GM23338 (cell line): ENCODE measurements around the gene POPDC3. TPM values are rescaled to one million over a fixed set of nuclear protein-coding genes. Genes with fewer than 3 reads are reported as not detected.

Experiments used
- ATAC-seq: fragments of 200-7000 bp; cut with Tn5 transposase; 3 replicates; pipeline ENCODE4 v1.9.1; 2020
- DNase-seq: peaks from one replicate; pipeline ENCODE4 v3.0.0-alpha.2; 2015; ENCODE audit warnings: low spot score
- H2AFZ ChIP-seq: fragments of 200-600 bp; sonication (generic); 2 replicates; pipeline ENCODE4 v1.8.0; 2016; ENCODE audit warnings: antibody characterized with exemption, mild to moderate bottlenecking, moderate library complexity
- H3F3A ChIP-seq: fragments of 200-600 bp; sonication (generic); replicated peaks from 2 replicates; pipeline ENCODE4 v1.8.0; 2017; ENCODE audit warnings: antibody characterized with exemption, mixed run types, low read depth
- H3K27ac ChIP-seq: fragments of 200-600 bp; sonication (generic); 2 replicates; pipeline ENCODE4 v1.6.1; 2016; ENCODE audit warnings: low read depth
- H3K27me3 ChIP-seq: fragments of 200-600 bp; sonication (generic); 2 replicates; pipeline ENCODE4 v1.8.0; 2016; ENCODE audit warnings: mild to moderate bottlenecking, mixed run types, moderate library complexity; ENCODE audit not compliant: insufficient read depth
- H3K36me3 ChIP-seq: fragments of 200-600 bp; sonication (generic); 2 replicates; pipeline ENCODE4 v1.8.0; 2016; ENCODE audit warnings: mild to moderate bottlenecking; ENCODE audit not compliant: insufficient read depth
- H3K4me1 ChIP-seq: fragments of 200-600 bp; sonication (generic); 2 replicates; pipeline ENCODE4 v1.8.0; 2016; ENCODE audit warnings: mild to moderate bottlenecking, moderate library complexity; ENCODE audit not compliant: insufficient read depth
- H3K4me2 ChIP-seq: fragments of 200-600 bp; sonication (generic); 2 replicates; pipeline ENCODE4 v1.7.1; 2017; ENCODE audit warnings: mixed run types
- H3K4me3 ChIP-seq: fragments of 200-600 bp; sonication (generic); 2 replicates; pipeline ENCODE4 v1.6.1; 2016; ENCODE audit warnings: mixed run types
- H3K79me2 ChIP-seq: fragments of 200-600 bp; sonication (generic); replicated peaks from 2 replicates; pipeline ENCODE4 v1.8.0; 2017; ENCODE audit warnings: mild to moderate bottlenecking; ENCODE audit not compliant: insufficient read depth
- H3K9me2 ChIP-seq: fragments of 200-600 bp; sonication (generic); 2 replicates; pipeline ENCODE4 v1.8.0; 2017; ENCODE audit not compliant: insufficient read depth
- H4K20me1 ChIP-seq: fragments of 200-600 bp; sonication (generic); replicated peaks from 2 replicates; pipeline ENCODE4 v1.8.0; 2017; ENCODE audit warnings: mild to moderate bottlenecking; ENCODE audit not compliant: insufficient read depth
- H3K27ac Mint-ChIP-seq: 2 replicates; pipeline ENCODE4 v1.8.0; 2020; ENCODE audit warnings: inconsistent platforms, mild to moderate bottlenecking, moderate library complexity, mixed read lengths
- H3K27me3 Mint-ChIP-seq: 3 replicates; pipeline ENCODE4 v1.8.0; 2022; ENCODE audit warnings: low read depth, mild to moderate bottlenecking, moderate library complexity, mixed read lengths, inconsistent platforms; ENCODE audit not compliant: insufficient read depth, poor library complexity
- H3K36me3 Mint-ChIP-seq: 3 replicates; pipeline ENCODE4 v1.8.0; 2021; ENCODE audit warnings: low read depth, mild to moderate bottlenecking, inconsistent platforms, moderate library complexity, mixed read lengths
- H3K4me1 Mint-ChIP-seq: 3 replicates; pipeline ENCODE4 v1.8.0; 2020; ENCODE audit warnings: mild to moderate bottlenecking, inconsistent platforms, mixed read lengths
- H3K4me3 Mint-ChIP-seq: 3 replicates; pipeline ENCODE4 v1.8.0; 2021; ENCODE audit warnings: moderate library complexity, mild to moderate bottlenecking, inconsistent platforms, mixed read lengths
- H3K9me3 Mint-ChIP-seq: 3 replicates; pipeline ENCODE4 v1.8.0; 2020; ENCODE audit warnings: moderate library complexity, mild to moderate bottlenecking, inconsistent platforms, mixed read lengths
- CTCF ChIP-seq, 2 experiments: fragments of 200-600 bp in 1 of 2; sonication (generic) in 1 of 2; conservative IDR thresholded peaks; 2 replicates each; pipeline versions ENCODE4 v1.5.1 to v1.6.1; 2016 to 2017; ENCODE audit warnings: antibody characterized with exemption in 2 of 2, low read depth in 2 of 2, mild to moderate bottlenecking in 2 of 2, moderate library complexity in 1 of 2
- REST ChIP-seq: IDR thresholded peaks from one replicate; pipeline ENCODE4 v1.6.1; 2018; ENCODE audit warnings: antibody characterized with exemption; ENCODE audit not compliant: unreplicated experiment
- ZNF462 ChIP-seq: fragments of 250-450 bp; sonication (Bioruptor Pico); IDR thresholded peaks from 2 replicates; pipeline ENCODE4 v1.5.0; 2020; ENCODE audit warnings: mild to moderate bottlenecking, moderate library complexity
- polyA plus RNA-seq: library from polyadenylated mRNA; unstranded; fragments of >200 nt; fragmentation: Nextera tagmentation; extraction: Ambion mirVana; gene quantifications from 2 replicates; pipeline ENCODE4 v1.2.1, GENCODE V29; 2016
- total RNA-seq: library from RNA; depleted of rRNA; stranded (reverse); fragments of >200 nt; shearing (Covaris generic); gene quantifications from 2 replicates; pipeline ENCODE4 v1.2.3, GENCODE V29; 2014

POPDC3 gene
- total and polyA plus RNA-seq, 2 experiments from 2014 or later = 5.1 to 5.7 TPM

- TF ChIP-seq ZNF462 (no peak), CTCF (conservative IDR thresholded peaks at IDR 0.05; ENCODE audit: low read depth in 2 of 2) (no peak; a peak in 1 of 4 replicates)
Measured at GRCh38 chr6:105196076-105196475, 16.3 kb upstream of the POPDC3 start (continued).

- Histone ChIP-seq H3K27me3 (no peaks in the 10 kb centered on the region), H3K79me2 (no peaks in the 10 kb centered on the region), H3F3A (no peaks in the 10 kb centered on the region), H4K20me1 (no peaks in the 10 kb centered on the region), H3K4me3 (no peak overlapping the region), H3K36me3 (no peaks in the 10 kb centered on the region; the same call in 1 of the 2 replicates), H3K4me2 (no peak overlapping the region), H3K27ac (no peak overlapping the region), H3K4me1 (peaks cover 6% of the 10 kb centered on the region; the same call in 1 of the 2 replicates), H3K9me2 (no peaks in the 10 kb centered on the region), H2AFZ (peak overlapping the region; percentile 24; the same call in 1 of the 2 replicates)
- Mint-ChIP-seq H3K27me3 (no peaks in the 10 kb centered on the region), H3K4me1 (peaks cover 3% of the 10 kb centered on the region), H3K9me3 (0 out of 3 replicates have a peak, but pooled peaks cover 5% of the 10 kb centered on the region), H3K27ac (no peak overlapping the region), H3K4me3 (no peak overlapping the region), H3K36me3 (peaks cover 3% of the 10 kb centered on the region; the same call in 1 of the 3 replicates)
- no peak for DNase-seq
- ATAC-seq = no peak
- TF ChIP-seq REST (no peak), ZNF462 (no peak)
Measured at GRCh38 chr6:105194591-105194990, 14.8 kb upstream of the POPDC3 start.
